NCI-H2196 treated with DMSO at 0.1 percent for 48 hours (cell line): ENCODE data around the gene OR2T11.
"Not testable (repeated sequence)": the region's sequence is repeated elsewhere in the genome, so short reads cannot be mapped to it uniquely, and the experiment has no call there.

Experiments
- DNase-seq: peaks from one replicate; lab custom pipeline; 2025; ENCODE audit not compliant: unreplicated experiment; lab: John Stamatoyannopoulos, UW

Gene OR2T11

GRCh38 chr1:248634991-248635390 is at the start of gene OR2T11:
Gene OR2T11 (minus strand): TSS chr1:248635091. CDS start chr1:248627128, 7,963 bp downstream.
- DNase-seq: not testable (repeated sequence)

- no peak for DNase-seq
Observed at GRCh38 chr1:248681651-248682050, 46.8 kb upstream of the OR2T11 start.

- DNase-seq: no peak
Observed at GRCh38 chr1:248670003-248670402, 35.1 kb upstream of the OR2T11 start.

GRCh38 chr1:248663453-248664328 is 28.8 kb upstream of the OR2T11 start:
- DNase-seq: not testable (repeated sequence)

GRCh38 chr1:248656797-248657196 is 21.9 kb upstream of the OR2T11 start:
- not testable (repeated sequence) for DNase-seq

- not testable (repeated sequence) for DNase-seq
Observed at GRCh38 chr1:248655354-248655753, 20.5 kb upstream of the OR2T11 start, which contains the start of gene OR2T27. Gene OR2T27 (minus strand): TSS chr1:248655528. CDS start chr1:248650884, 4,644 bp downstream.

GRCh38 chr1:248648770-248649536 is 14.1 kb upstream of the OR2T11 start:
- not testable (repeated sequence) for DNase-seq

- not testable (repeated sequence) for DNase-seq
Observed at GRCh38 chr1:248645178-248645577, 10.3 kb upstream of the OR2T11 start, which contains the start of gene OR2T35. Gene OR2T35 (minus strand): TSS chr1:248645278. CDS start chr1:248639258, 6,020 bp downstream.

GRCh38 chr1:248642971-248643651 is 8.2 kb upstream of the OR2T11 start:
- not testable (repeated sequence) for DNase-seq

GRCh38 chr1:248641583-248641982 is 6.7 kb upstream of the OR2T11 start:
- DNase-seq: not testable (repeated sequence)

GRCh38 chr1:248640906-248641305 is 6.0 kb upstream of the OR2T11 start:
- DNase-seq: not testable (repeated sequence)

GRCh38 chr1:248639652-248640051 is 4.8 kb upstream of the OR2T11 start:
- DNase-seq: not testable (repeated sequence)

GRCh38 chr1:248636612-248637011 is 1.7 kb upstream of the OR2T11 start:
- DNase-seq: not testable (repeated sequence)

- no peak for DNase-seq
Observed at GRCh38 chr1:248631354-248632008, 3.4 kb downstream of the OR2T11 start.

GRCh38 chr1:248630551-248630950 is 4.3 kb downstream of the OR2T11 start:
- no peak for DNase-seq

GRCh38 chr1:248627971-248628844 is 6.7 kb downstream of the OR2T11 start:
- DNase-seq: no peak

- DNase-seq: no peak
Observed at GRCh38 chr1:248625971-248626370, 8.9 kb downstream of the OR2T11 start.

GRCh38 chr1:248625166-248625565 is 9.7 kb downstream of the OR2T11 start:
- no peak for DNase-seq

GRCh38 chr1:248622570-248623001 is 12.3 kb downstream of the OR2T11 start:
- no peak for DNase-seq
